Neuron (in vitro differentiated cells): ENCODE results near the gene WT1.

Experiments
- H2AFZ ChIP-seq: one replicate; pipeline ENCODE4 v1.6.1; 2013; ENCODE audit warnings: low read depth, mild to moderate bottlenecking, inconsistent platforms, low read length, moderate library complexity
- H3K27me3 ChIP-seq: one replicate; pipeline ENCODE4 v1.6.1; 2013; ENCODE audit warnings: low read length; ENCODE audit not compliant: insufficient read depth
- H3K36me3 ChIP-seq: one replicate; pipeline ENCODE4 v1.6.1; 2013; ENCODE audit warnings: low read length; ENCODE audit not compliant: insufficient read depth
- H3K4me1 ChIP-seq: one replicate; pipeline ENCODE4 v1.6.1; 2013; ENCODE audit warnings: low read length; ENCODE audit not compliant: insufficient read depth
- H3K4me3 ChIP-seq: 2 replicates; pipeline ENCODE4 v1.5.1; 2013; ENCODE audit warnings: mild to moderate bottlenecking, low read length, moderate library complexity
- H3K9me3 ChIP-seq: one replicate; pipeline ENCODE4 v1.6.1; 2013; ENCODE audit warnings: low read length

Gene WT1

DNA sequence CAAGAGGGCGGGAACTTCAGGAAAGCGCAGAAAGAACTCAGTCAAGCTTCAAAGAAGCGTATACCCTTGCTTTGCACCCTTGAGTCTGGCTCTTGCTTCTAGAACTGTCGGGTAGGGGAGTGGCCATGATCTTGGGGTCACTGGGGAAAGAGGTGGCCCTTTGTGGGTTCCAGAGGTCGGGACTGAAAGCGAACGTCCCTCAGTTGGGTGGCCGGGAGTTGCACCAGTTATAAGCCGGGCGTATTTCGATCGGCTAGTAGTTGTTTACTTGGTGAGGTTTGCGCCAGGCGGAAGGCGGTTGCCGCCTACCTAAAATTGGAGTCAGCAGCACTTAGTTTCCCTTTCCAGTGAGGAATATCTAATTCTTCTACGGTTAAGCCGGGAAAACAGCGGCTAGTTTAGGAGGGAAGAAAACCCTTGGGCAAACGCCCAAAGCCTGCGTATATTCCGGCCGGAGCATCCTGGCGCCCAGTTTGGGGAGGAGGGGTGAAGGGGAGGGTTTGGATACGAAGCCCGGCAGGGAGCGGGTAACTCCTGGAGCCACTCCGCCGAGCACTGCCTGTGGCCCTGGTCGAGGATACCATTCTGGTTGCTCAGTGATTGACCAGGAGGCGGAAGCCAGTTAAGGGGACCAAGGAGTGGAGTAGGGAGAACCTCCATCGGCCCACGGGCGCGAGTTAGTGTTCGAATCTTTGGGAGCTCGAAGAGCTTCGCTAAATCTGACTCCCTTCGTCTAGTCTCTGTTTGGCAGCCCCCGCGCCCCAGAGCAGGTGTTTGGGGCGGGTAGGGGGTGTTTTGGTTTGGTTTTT is 807 bp upstream of the WT1 start:
- no peak overlapping the region for H3K4me3 ChIP-seq

DNA sequence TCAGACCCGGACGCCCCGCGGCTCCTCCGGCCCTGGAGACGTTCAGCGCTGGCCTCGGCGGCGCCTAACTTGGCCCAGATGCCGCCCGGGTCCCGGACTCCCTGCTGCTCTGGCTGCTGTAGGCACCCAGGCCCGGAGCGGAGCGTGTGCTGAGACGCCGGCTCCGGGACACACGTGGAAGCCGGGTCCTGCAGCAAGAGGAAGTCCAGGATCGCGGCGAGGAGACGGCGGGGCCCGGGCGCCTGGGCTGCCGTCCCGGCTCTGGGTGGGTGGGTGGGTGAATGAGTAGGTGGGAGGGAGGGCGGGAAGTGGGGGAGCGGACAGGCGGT is 223 bp downstream of the WT1 start:
- Histone ChIP-seq H3K9me3 (peaks cover 13% of the 10 kb centered on the region), H2AFZ (no peak overlapping the region), H3K4me1 (no peaks in the 10 kb centered on the region), H3K36me3 (no peaks in the 10 kb centered on the region), H3K4me3 (no peak overlapping the region), H3K27me3 (peaks cover 96% of the 10 kb centered on the region)

More for the DNA sequence above, 807 bp upstream of the WT1 start:
- Histone ChIP-seq H3K4me1 (no peaks in the 10 kb centered on the region), H3K36me3 (no peaks in the 10 kb centered on the region), H2AFZ (no peak overlapping the region), H3K27me3 (peaks cover 96% of the 10 kb centered on the region), H3K9me3 (peaks cover 12% of the 10 kb centered on the region)

- H3K4me3 ChIP-seq = no peak overlapping the region
- H3K27me3 ChIP-seq = peaks cover 98% of the 10 kb centered on the region
Observed at GRCh38 chr11:32434356-32435151, 785 bp downstream of the WT1 start.

DNA sequence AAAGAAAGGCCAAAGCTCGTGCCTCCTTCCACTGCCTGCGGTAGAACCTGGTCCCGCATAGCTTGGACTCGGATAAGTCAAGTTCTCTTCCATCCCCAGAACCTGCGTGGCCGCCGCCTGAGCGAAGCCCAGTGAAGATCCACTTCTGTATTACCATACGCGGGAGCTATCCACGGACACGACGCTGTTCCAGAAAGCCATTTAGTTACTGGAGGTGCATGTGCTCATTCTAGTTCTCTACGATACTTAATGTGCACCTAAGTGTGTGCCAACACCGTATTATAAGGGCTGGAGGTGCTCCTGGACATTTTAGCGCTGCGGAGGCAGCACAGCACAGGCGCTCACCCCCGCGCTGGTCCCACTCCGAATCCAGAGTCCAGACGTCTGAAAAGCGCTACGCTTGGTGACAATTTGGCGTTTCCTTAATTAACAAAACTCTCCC is 1.4 kb downstream of the WT1 start:
- no peak overlapping the region for H3K4me3 ChIP-seq

More at GRCh38 chr11:32434356-32435151, 785 bp downstream of the WT1 start:
- Histone ChIP-seq H3K4me1 (no peaks in the 10 kb centered on the region), H3K9me3 (peaks cover 13% of the 10 kb centered on the region), H2AFZ (no peak overlapping the region), H3K36me3 (no peaks in the 10 kb centered on the region)

DNA sequence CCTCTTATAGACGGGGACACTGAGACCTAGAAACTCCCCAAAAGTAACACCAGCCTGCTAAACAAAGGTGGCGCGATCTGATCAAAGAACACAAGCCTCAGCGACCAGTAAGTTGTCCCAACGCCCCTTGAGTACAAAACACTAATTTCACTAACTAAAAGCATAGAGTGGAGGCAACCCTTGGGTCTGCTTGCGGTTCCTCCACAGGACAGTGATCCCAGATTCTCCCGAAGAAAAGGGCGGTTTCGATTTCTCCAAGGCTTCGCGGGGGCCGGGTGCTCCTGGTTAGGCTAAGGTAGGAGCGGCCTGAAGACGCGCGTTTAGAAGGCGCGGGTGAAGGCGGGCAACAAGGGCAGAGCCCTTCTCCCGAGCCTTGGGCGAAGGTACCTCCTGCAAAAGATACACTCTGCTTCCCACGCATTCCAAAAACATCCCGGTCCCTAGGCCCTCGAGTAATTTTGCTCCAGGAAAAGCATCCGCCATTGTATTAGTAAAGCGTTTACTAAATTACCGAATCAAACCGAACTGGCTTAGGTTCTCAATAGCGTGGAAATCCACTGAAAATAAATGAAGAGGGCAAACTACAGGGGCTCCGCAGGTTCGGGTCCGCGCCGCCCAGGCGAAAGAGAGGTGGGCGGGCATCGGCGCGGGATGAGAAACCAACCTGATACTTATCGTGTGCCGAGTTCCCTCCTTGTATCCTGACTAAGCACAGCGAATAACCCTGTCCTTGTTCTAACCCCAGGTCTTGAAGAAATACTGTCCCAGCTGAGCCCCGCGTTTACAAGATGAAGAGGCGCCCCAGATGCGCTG is 2.0 kb downstream of the WT1 start:
- Histone ChIP-seq H3K9me3 (peaks cover 13% of the 10 kb centered on the region), H3K36me3 (no peaks in the 10 kb centered on the region), H3K4me1 (no peaks in the 10 kb centered on the region), H3K27me3 (peaks cover 97% of the 10 kb centered on the region), H3K4me3 (no peak overlapping the region), H2AFZ (no peak overlapping the region)

More for the DNA sequence above, 1.4 kb downstream of the WT1 start:
- H3K9me3 ChIP-seq = peaks cover 13% of the 10 kb centered on the region
- no peak overlapping the region for H2AFZ ChIP-seq
- no peaks in the 10 kb centered on the region for H3K36me3 ChIP-seq
- H3K4me1 ChIP-seq = no peaks in the 10 kb centered on the region
- H3K27me3 ChIP-seq = peaks cover 97% of the 10 kb centered on the region

DNA sequence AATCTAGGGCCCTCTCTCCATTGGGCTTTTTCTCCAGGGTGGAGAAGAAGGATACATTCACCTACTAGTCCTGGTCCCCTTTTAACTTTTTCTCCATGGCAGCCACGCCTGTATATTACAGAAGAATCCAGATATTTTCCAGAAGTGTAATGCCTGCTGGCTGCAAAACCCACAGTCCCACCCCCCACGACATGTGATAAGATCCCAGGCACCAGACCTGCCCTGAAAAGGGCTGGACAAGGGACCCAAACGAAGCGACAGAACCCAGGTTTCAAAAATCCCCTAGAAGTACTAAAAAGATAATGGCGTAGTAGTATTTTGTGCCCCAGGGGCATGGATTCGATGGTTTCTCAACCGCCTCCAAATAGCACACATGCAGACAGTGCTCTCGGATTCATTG is 2.8 kb downstream of the WT1 start:
- Histone ChIP-seq H3K27me3 (peaks cover 97% of the 10 kb centered on the region), H3K9me3 (peaks cover 13% of the 10 kb centered on the region), H3K4me1 (no peaks in the 10 kb centered on the region), H2AFZ (no peak overlapping the region), H3K4me3 (no peak overlapping the region), H3K36me3 (no peaks in the 10 kb centered on the region)

GRCh38 chr11:32430568-32431381 is 4.6 kb downstream of the WT1 start:
- Histone ChIP-seq H3K4me3 (no peak overlapping the region), H3K4me1 (no peaks in the 10 kb centered on the region), H3K9me3 (peaks cover 13% of the 10 kb centered on the region), H3K36me3 (no peaks in the 10 kb centered on the region), H3K27me3 (peaks cover 97% of the 10 kb centered on the region), H2AFZ (no peak overlapping the region)

DNA sequence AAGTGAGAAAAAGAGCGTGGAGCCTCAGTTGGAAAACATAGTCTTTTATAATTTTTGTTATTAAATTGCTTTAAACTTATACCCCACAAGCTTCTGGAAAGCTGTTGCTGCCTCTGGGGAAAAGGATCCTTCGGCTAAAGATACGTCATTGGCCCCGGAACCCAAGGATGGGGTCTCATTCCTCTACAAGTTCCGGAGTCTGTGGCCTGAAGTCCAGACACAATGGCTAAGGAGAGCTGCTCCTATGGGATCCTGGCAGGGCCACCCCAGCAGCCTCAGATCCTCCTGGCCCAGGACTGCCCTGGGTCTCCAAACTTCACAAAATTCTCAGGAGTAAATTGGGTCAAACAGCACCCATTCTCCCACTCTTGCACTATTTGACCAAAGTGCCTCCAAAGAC is 5.9 kb downstream of the WT1 start:
- H3K4me3 ChIP-seq = no peak overlapping the region
- peaks cover 13% of the 10 kb centered on the region for H3K9me3 ChIP-seq
- no peaks in the 10 kb centered on the region for H3K4me1 ChIP-seq
- no peaks in the 10 kb centered on the region for H3K36me3 ChIP-seq
- no peak overlapping the region for H2AFZ ChIP-seq
- H3K27me3 ChIP-seq = peaks cover 97% of the 10 kb centered on the region

DNA sequence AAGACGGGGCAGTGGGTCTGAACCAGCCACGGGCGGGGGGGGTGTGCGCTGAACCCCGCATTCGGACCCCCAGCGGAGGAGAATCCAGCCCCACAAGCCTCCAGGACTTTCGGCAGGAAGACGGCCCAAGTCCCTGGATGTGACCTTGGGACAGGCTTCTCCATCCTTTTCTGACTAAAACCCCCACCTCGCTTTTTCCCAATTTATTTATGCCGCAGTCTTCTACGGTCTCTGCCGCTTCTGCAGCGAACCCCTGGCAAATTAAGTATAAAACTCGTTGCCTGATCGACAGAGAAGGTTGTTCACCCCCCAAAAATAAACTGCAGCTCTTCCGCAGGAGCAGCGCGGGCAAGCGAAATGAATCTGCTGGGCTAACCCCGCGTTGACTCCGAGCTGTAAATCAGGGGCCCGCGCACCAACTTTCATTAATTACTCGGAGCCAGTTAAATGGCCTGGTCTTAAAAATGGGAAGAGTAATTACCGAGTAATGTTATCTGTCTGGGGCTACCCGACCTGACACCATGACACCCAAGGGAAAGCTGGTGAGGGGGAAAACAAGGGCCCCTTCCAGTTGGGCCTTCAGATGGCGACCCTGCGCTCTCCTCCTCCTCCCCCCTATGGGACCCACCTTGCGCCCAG is 6.6 kb downstream of the WT1 start:
- Histone ChIP-seq H3K27me3 (peaks cover 96% of the 10 kb centered on the region), H3K36me3 (no peaks in the 10 kb centered on the region), H3K4me1 (no peaks in the 10 kb centered on the region), H3K9me3 (peaks cover 13% of the 10 kb centered on the region), H2AFZ (no peak overlapping the region), H3K4me3 (no peak overlapping the region)

GRCh38 chr11:32427935-32428664 is 7.2 kb downstream of the WT1 start:
- Histone ChIP-seq H3K4me3 (no peak overlapping the region), H3K27me3 (peaks cover 96% of the 10 kb centered on the region), H3K36me3 (no peaks in the 10 kb centered on the region), H3K4me1 (no peaks in the 10 kb centered on the region), H3K9me3 (peaks cover 13% of the 10 kb centered on the region), H2AFZ (no peak overlapping the region)

DNA sequence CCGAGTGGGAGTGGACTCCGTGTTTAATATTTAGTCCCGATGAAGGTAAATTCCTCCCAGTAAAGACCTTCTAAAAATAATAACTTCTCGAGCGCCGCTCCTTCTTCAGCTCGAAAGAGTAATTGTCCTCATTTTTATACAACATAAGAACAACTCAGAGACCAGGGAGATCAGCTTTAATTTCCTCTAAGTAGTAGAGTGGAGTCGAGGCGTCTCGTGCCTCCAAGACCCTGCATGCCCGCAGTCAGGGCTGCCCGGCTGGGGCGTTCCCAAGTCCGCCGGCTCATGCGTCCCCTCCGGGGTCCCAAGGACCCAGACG is 7.8 kb downstream of the WT1 start:
- peaks cover 96% of the 10 kb centered on the region for H3K27me3 ChIP-seq
- peaks cover 12% of the 10 kb centered on the region for H3K9me3 ChIP-seq
- H3K4me1 ChIP-seq = no peaks in the 10 kb centered on the region
- no peak overlapping the region for H2AFZ ChIP-seq
- no peaks in the 10 kb centered on the region for H3K36me3 ChIP-seq
- no peak overlapping the region for H3K4me3 ChIP-seq
